Type B pancreatic cell (in vitro differentiated cells): ENCODE results near the gene GRAMD4. TPM values are rescaled to one million over a fixed set of nuclear protein-coding genes. Genes with fewer than 3 reads are reported as not detected.

ENCODE experiments used
- DNase-seq: peaks from one replicate; pipeline ENCODE4 v3.0.0; 2021; ENCODE audit warnings: mixed read lengths; ENCODE audit not compliant: unreplicated experiment; ENCODE audit errors: extremely low spot score
- H3K27ac Mint-ChIP-seq: 2 replicates; pipeline ENCODE4 v1.8.0; 2021; ENCODE audit warnings: mild to moderate bottlenecking, mixed read lengths
- H3K27me3 Mint-ChIP-seq: 2 replicates; pipeline ENCODE4 v1.8.0; 2021; ENCODE audit warnings: mixed read lengths
- H3K36me3 Mint-ChIP-seq: 2 replicates; pipeline ENCODE4 v1.8.0; 2021; ENCODE audit warnings: mixed read lengths
- H3K4me1 Mint-ChIP-seq: one replicate; pipeline ENCODE4 v1.8.0; 2021; ENCODE audit warnings: mixed read lengths; ENCODE audit not compliant: unreplicated experiment
- H3K4me3 Mint-ChIP-seq: 2 replicates; pipeline ENCODE4 v1.8.0; 2021; ENCODE audit warnings: mild to moderate bottlenecking, mixed read lengths
- H3K9me3 Mint-ChIP-seq: 2 replicates; pipeline ENCODE4 v1.8.0; 2021; ENCODE audit warnings: mixed read lengths
- CTCF ChIP-seq: fragments of 200-600 bp; sonication (generic); conservative IDR thresholded peaks from 2 replicates; pipeline ENCODE4 v1.5.0; 2021; ENCODE audit warnings: antibody characterized with exemption, mild to moderate bottlenecking
- total RNA-seq: library from RNA; stranded (reverse); gene quantifications from 2 replicates; pipeline ENCODE4 v1.2.1, GENCODE V29; 2021; ENCODE audit warnings: low replicate concordance

GRAMD4 gene
- total RNA-seq, 1 donor from 2014 or later: 56.4 TPM

GRCh38 chr22:46726986-46727317, 106.8 kb downstream of the GRAMD4 start:
- Mint-ChIP-seq H3K36me3 (peaks cover 6% of the 10 kb centered on the region), H3K4me3 (no peak overlapping the region), H3K4me1 (peaks cover 38% of the 10 kb centered on the region), H3K27me3 (no peaks in the 10 kb centered on the region), H3K9me3 (no peaks in the 10 kb centered on the region), H3K27ac (no peak overlapping the region)
- no peak for DNase-seq
- no peak for TF ChIP-seq CTCF

GRCh38 chr22:46727813-46728364, 107.7 kb downstream of the GRAMD4 start:
- no peak for DNase-seq
- H3K9me3 Mint-ChIP-seq: no peaks in the 10 kb centered on the region
- H3K27ac Mint-ChIP-seq: peak overlapping the region; percentile 34
- no peak overlapping the region for H3K4me3 Mint-ChIP-seq
- no peak for TF ChIP-seq CTCF
- H3K27me3 Mint-ChIP-seq: no peaks in the 10 kb centered on the region
- peaks cover 6% of the 10 kb centered on the region for H3K36me3 Mint-ChIP-seq
- peaks cover 47% of the 10 kb centered on the region for H3K4me1 Mint-ChIP-seq

- H3K4me3 Mint-ChIP-seq: no peak overlapping the region
- TF ChIP-seq CTCF: no peak
- H3K27ac Mint-ChIP-seq: peak overlapping the region; percentile 34
- H3K27me3 Mint-ChIP-seq: no peaks in the 10 kb centered on the region
- no peak for DNase-seq
- no peaks in the 10 kb centered on the region for H3K9me3 Mint-ChIP-seq
- peaks cover 47% of the 10 kb centered on the region for H3K4me1 Mint-ChIP-seq
- peaks cover 6% of the 10 kb centered on the region for H3K36me3 Mint-ChIP-seq
Measured at GRCh38 chr22:46728470-46728869, 108.3 kb downstream of the GRAMD4 start.

Other genes starting within 250 kb of the GRAMD4 start
- gene CELSR1, start 82.8 kb upstream of the GRAMD4 start, total RNA-seq: 27.8 and 67.1 TPM in 2 replicates
- gene CERK, start 117.9 kb downstream of the GRAMD4 start, total RNA-seq: 43.3 and 67.5 TPM in 2 replicates
- 16.2 and 24.6 TPM in 2 replicates for gene TBC1D22A, start 142.3 kb downstream of the GRAMD4 start, total RNA-seq